GM23248 (cell line): ENCODE results near the gene CA11.

ENCODE experiments used
- EZH2 ChIP-seq: fragments of 200-600 bp; sonication (generic); IDR thresholded peaks from 2 replicates; pipeline ENCODE4 v1.6.1; 2018; ENCODE audit warnings: antibody characterized with exemption, mild to moderate bottlenecking; ENCODE audit not compliant: insufficient read depth, poor library complexity, severe bottlenecking
- EZH2phosphoT487 ChIP-seq: fragments of 200-600 bp; sonication (generic); IDR thresholded peaks from 2 replicates; pipeline ENCODE4 v1.6.1; 2018; ENCODE audit warnings: antibody characterized with exemption, moderate library complexity, mild to moderate bottlenecking, low read depth; ENCODE audit not compliant: insufficient read depth

DNA sequence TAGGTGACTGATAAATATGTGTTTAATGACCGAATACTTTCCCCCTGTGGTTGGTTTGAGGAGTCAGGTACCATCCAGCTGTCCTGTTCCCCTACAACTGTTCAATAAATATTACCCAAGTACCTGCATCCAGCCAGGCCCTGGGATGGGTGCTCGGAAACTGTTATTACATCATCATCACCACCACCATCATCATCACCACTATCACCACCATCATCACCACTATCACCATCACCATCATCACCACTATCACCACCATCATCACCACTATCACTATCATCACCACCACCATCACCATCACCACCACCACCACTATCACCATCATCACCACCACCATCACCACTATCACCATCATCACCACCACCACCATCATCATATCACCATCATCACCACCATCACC, 22.8 kb upstream of the CA11 start:
- TF ChIP-seq EZH2phosphoT487 (no peak), EZH2 (no peak)
